ENCODE measurements around the gene GRM7.

DNA sequence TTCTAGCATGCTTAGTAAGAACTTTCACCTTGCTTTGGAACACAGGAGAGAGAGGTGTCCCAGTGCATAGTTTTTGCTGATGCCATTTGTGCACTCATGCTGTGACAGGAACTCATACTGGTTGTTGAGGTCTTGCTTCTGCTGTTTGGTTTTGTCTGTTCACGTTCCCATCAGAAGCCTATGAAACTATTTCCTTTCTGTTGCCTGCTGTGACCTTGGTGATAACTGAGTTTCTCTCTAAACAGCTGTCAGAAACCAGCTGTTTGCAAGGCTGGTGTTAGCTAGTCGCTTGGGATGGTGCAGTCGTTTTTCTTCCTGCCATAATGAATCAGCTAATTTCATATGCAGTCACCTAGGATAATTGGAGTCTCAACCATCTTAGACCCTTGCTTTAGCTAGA, 724.1 kb downstream of the GRM7 start:
- no peak for TF ChIP-seq POLR2A (IDR thresholded peaks at IDR 0.05)
- TF ChIP-seq, protein P1, sequence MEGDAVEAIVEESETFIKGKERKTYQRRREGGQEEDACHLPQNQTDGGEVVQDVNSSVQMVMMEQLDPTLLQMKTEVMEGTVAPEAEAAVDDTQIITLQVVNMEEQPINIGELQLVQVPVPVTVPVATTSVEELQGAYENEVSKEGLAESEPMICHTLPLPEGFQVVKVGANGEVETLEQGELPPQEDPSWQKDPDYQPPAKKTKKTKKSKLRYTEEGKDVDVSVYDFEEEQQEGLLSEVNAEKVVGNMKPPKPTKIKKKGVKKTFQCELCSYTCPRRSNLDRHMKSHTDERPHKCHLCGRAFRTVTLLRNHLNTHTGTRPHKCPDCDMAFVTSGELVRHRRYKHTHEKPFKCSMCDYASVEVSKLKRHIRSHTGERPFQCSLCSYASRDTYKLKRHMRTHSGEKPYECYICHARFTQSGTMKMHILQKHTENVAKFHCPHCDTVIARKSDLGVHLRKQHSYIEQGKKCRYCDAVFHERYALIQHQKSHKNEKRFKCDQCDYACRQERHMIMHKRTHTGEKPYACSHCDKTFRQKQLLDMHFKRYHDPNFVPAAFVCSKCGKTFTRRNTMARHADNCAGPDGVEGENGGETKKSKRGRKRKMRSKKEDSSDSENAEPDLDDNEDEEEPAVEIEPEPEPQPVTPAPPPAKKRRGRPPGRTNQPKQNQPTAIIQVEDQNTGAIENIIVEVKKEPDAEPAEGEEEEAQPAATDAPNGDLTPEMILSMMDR (IDR thresholded peaks at IDR 0.05): no peak
